Mesendoderm (in vitro differentiated cells): ENCODE measurements around the gene DMBX1.

ENCODE experiments used
- DNase-seq: peaks from one replicate; pipeline ENCODE4 v3.0.0; 2013
- H2AK5ac ChIP-seq: 2 replicates; pipeline ENCODE4 v1.6.1; 2013; ENCODE audit warnings: low read length, inconsistent platforms
- H2BK120ac ChIP-seq: 2 replicates; pipeline ENCODE4 v1.6.1; 2013; ENCODE audit warnings: low read depth, mild to moderate bottlenecking, low read length, moderate library complexity, mixed read lengths
- H2BK15ac ChIP-seq: replicated peaks from 2 replicates; pipeline ENCODE4 v1.6.1; 2013; ENCODE audit warnings: low read depth, mild to moderate bottlenecking, moderate library complexity
- H2BK5ac ChIP-seq: 2 replicates; pipeline ENCODE4 v1.6.1; 2013; ENCODE audit warnings: low read length, inconsistent platforms
- H3K18ac ChIP-seq: 2 replicates; pipeline ENCODE4 v1.6.1; 2013; ENCODE audit warnings: mild to moderate bottlenecking, low read length, mixed read lengths
- H3K23ac ChIP-seq: one replicate; pipeline ENCODE4 v1.6.1; 2013; ENCODE audit warnings: low read length
- H3K27ac ChIP-seq: 2 replicates; pipeline ENCODE4 v1.5.1; 2013; ENCODE audit warnings: low read depth, mild to moderate bottlenecking, inconsistent platforms, low read length, moderate library complexity
- H3K27me3 ChIP-seq: 2 replicates; pipeline ENCODE4 v1.6.1; 2013; ENCODE audit warnings: low read length, control low read depth, mild to moderate bottlenecking, inconsistent platforms; ENCODE audit not compliant: insufficient read depth, poor library complexity
- H3K36me3 ChIP-seq: 2 replicates; pipeline ENCODE4 v1.6.1; 2013; ENCODE audit warnings: low read length, inconsistent platforms; ENCODE audit not compliant: control insufficient read depth, insufficient read depth
- H3K4ac ChIP-seq: one replicate; pipeline ENCODE4 v1.6.1; 2013; ENCODE audit warnings: low read depth, mild to moderate bottlenecking, low read length, moderate library complexity
- H3K4me1 ChIP-seq: 2 replicates; pipeline ENCODE4 v1.6.1; 2013; ENCODE audit warnings: low read depth, low read length, inconsistent platforms; ENCODE audit not compliant: control insufficient read depth
- H3K4me2 ChIP-seq: 2 replicates; pipeline ENCODE4 v1.6.1; 2013; ENCODE audit warnings: low read length
- H3K4me3 ChIP-seq: 2 replicates; pipeline ENCODE4 v1.5.1; 2013; ENCODE audit warnings: mild to moderate bottlenecking, low read length
- H3K56ac ChIP-seq: one replicate; pipeline ENCODE4 v1.6.1; 2013; ENCODE audit warnings: low read length
- H3K79me1 ChIP-seq: 2 replicates; pipeline ENCODE4 v1.6.1; 2013; ENCODE audit warnings: low read length, inconsistent platforms
- H3K79me2 ChIP-seq: 2 replicates; pipeline ENCODE4 v1.6.1; 2013; ENCODE audit warnings: mild to moderate bottlenecking, low read length; ENCODE audit not compliant: control insufficient read depth, insufficient read depth
- H3K9ac ChIP-seq: 2 replicates; pipeline ENCODE4 v1.6.1; 2013; ENCODE audit warnings: low read length, inconsistent platforms
- H4K5ac ChIP-seq: one replicate; pipeline ENCODE4 v1.6.1; 2013; ENCODE audit warnings: low read length
- H4K8ac ChIP-seq: one replicate; pipeline ENCODE4 v1.6.1; 2013; ENCODE audit warnings: low read depth, mild to moderate bottlenecking, control low read depth, low read length, moderate library complexity
- WGBS: extraction: QIAGEN DNeasy Blood & Tissue Kit; methylation state at CpG from one replicate; pipeline ENCODE4 v1.1.7; 2013; ENCODE audit warnings: low lambda C conversion rate, missing lambda C conversion rate; ENCODE audit not compliant: insufficient coverage; ENCODE audit errors: extremely low coverage; 5-methylcytosine and 5-hydroxymethylcytosine counted together

Gene DMBX1

GRCh38 chr1:46476673-46477072 lies 13.0 kb upstream of the DMBX1 start:
- Histone ChIP-seq H3K18ac (no peak overlapping the region), H4K8ac (no peak overlapping the region), H3K27ac (no peak overlapping the region), H2BK5ac (no peak overlapping the region), H2AK5ac (no peak overlapping the region), H3K4ac (no peak overlapping the region), H2BK120ac (no peak overlapping the region), H3K23ac (no peak overlapping the region), H3K9ac (no peak overlapping the region), H3K27me3 (no peaks in the 10 kb centered on the region), H2BK15ac (no peak overlapping the region), H3K56ac (no peak overlapping the region), H3K4me1 (peaks cover 6% of the 10 kb centered on the region), H4K5ac (no peak overlapping the region), H3K36me3 (no peaks in the 10 kb centered on the region), H3K4me2 (no peak overlapping the region), H3K4me3 (no peak overlapping the region), H3K79me2 (no peaks in the 10 kb centered on the region), H3K79me1 (no peaks in the 10 kb centered on the region)
- no CpG with 5 or more reads among the region's 2 CpGs for WGBS
- no peak for DNase-seq

GRCh38 chr1:46477153-46477929 lies 12.3 kb upstream of the DMBX1 start:
- Histone ChIP-seq H3K27ac (no peak overlapping the region), H2BK15ac (no peak overlapping the region), H4K8ac (no peak overlapping the region), H3K18ac (no peak overlapping the region), H2AK5ac (no peak overlapping the region), H3K79me2 (no peaks in the 10 kb centered on the region), H3K79me1 (no peaks in the 10 kb centered on the region), H3K4me3 (no peak overlapping the region), H3K23ac (no peak overlapping the region), H3K9ac (no peak overlapping the region), H3K4me1 (peaks cover 6% of the 10 kb centered on the region), H3K36me3 (no peaks in the 10 kb centered on the region), H3K56ac (no peak overlapping the region), H3K4me2 (no peak overlapping the region), H3K4ac (no peak overlapping the region), H2BK120ac (no peak overlapping the region), H4K5ac (no peak overlapping the region), H2BK5ac (no peak overlapping the region), H3K27me3 (peaks cover 2% of the 10 kb centered on the region)
- DNase-seq, result peak; percentile 57
- no CpG with 5 or more reads among the region's 11 CpGs for WGBS

- H3K27me3 ChIP-seq, result peaks cover 6% of the 10 kb centered on the region
These were observed 10.7 kb upstream of the DMBX1 start for GRCh38 chr1:46478721-46479485.

GRCh38 chr1:46479744-46480350 lies 9.8 kb upstream of the DMBX1 start:
- DNase-seq, result no peak
- Histone ChIP-seq H2AK5ac (no peak overlapping the region), H3K27ac (no peak overlapping the region), H3K18ac (no peak overlapping the region), H4K8ac (no peak overlapping the region), H3K27me3 (peaks cover 8% of the 10 kb centered on the region), H3K79me1 (no peaks in the 10 kb centered on the region), H2BK5ac (no peak overlapping the region), H2BK120ac (no peak overlapping the region), H4K5ac (no peak overlapping the region), H3K4me2 (no peak overlapping the region), H3K4ac (no peak overlapping the region), H3K9ac (no peak overlapping the region), H3K79me2 (no peaks in the 10 kb centered on the region), H3K23ac (no peak overlapping the region), H3K4me3 (no peak overlapping the region), H3K4me1 (peaks cover 6% of the 10 kb centered on the region), H2BK15ac (no peak overlapping the region), H3K36me3 (no peaks in the 10 kb centered on the region), H3K56ac (no peak overlapping the region)
- whole genome bisulfite sequencing, result no CpG with 5 or more reads among the region's 17 CpGs

More at GRCh38 chr1:46478721-46479485, 10.7 kb upstream of the DMBX1 start:
- no peak overlapping the region for H3K27ac ChIP-seq
- no peak overlapping the region for H3K23ac ChIP-seq
- H2BK5ac ChIP-seq, result no peak overlapping the region
- H3K18ac ChIP-seq, result no peak overlapping the region
- no peak overlapping the region for H3K4me3 ChIP-seq
- H3K79me1 ChIP-seq, result no peaks in the 10 kb centered on the region
- no peak overlapping the region for H2BK120ac ChIP-seq
- H3K36me3 ChIP-seq, result no peaks in the 10 kb centered on the region
- no peak overlapping the region for H2AK5ac ChIP-seq
- H4K5ac ChIP-seq, result no peak overlapping the region
- no peak overlapping the region for H2BK15ac ChIP-seq
- no peak overlapping the region for H3K56ac ChIP-seq
- no peak overlapping the region for H3K9ac ChIP-seq
- no peaks in the 10 kb centered on the region for H3K79me2 ChIP-seq
- H3K4me2 ChIP-seq, result no peak overlapping the region
- WGBS, result no CpG with 5 or more reads among the region's 8 CpGs
- no peak for DNase-seq
- no peak overlapping the region for H3K4ac ChIP-seq
- H3K4me1 ChIP-seq, result peaks cover 6% of the 10 kb centered on the region
- no peak overlapping the region for H4K8ac ChIP-seq

GRCh38 chr1:46480959-46481646 lies 8.5 kb upstream of the DMBX1 start:
- no peak overlapping the region for H2AK5ac ChIP-seq
- H2BK5ac ChIP-seq, result no peak overlapping the region
- H3K4ac ChIP-seq, result no peak overlapping the region
- H3K79me1 ChIP-seq, result no peaks in the 10 kb centered on the region
- no peak overlapping the region for H2BK15ac ChIP-seq
- H3K18ac ChIP-seq, result no peak overlapping the region
- no peak overlapping the region for H3K4me3 ChIP-seq
- no CpG with 5 or more reads among the region's 7 CpGs for WGBS
- H2BK120ac ChIP-seq, result no peak overlapping the region
- no peaks in the 10 kb centered on the region for H3K36me3 ChIP-seq
- H3K4me1 ChIP-seq, result peaks cover 6% of the 10 kb centered on the region
- H4K5ac ChIP-seq, result no peak overlapping the region
- H3K79me2 ChIP-seq, result no peaks in the 10 kb centered on the region
- no peak overlapping the region for H4K8ac ChIP-seq
- no peak overlapping the region for H3K4me2 ChIP-seq
- no peak for DNase-seq
- no peak overlapping the region for H3K27ac ChIP-seq
- H3K23ac ChIP-seq, result no peak overlapping the region
- H3K27me3 ChIP-seq, result peaks cover 17% of the 10 kb centered on the region
- no peak overlapping the region for H3K56ac ChIP-seq
- no peak overlapping the region for H3K9ac ChIP-seq
